CD4-positive, alpha-beta T cell treated with Interleukin-17A for 4 hours (primary cell): ENCODE results near the gene PIEZO2.

Source experiments
- DNase-seq: peaks from one replicate; pipeline ENCODE4 v3.0.0-alpha.2; 2020; ENCODE audit warnings: mixed read lengths

PIEZO2 gene

GRCh38 chr18:10838553-10838952, 310.8 kb downstream of the PIEZO2 start:
- no peak for DNase-seq

GRCh38 chr18:10834128-10834815, 315.1 kb downstream of the PIEZO2 start:
- DNase-seq = no peak

GRCh38 chr18:10833656-10834055, 315.7 kb downstream of the PIEZO2 start:
- DNase-seq = no peak

- DNase-seq = no peak
These were observed 323.0 kb downstream of the PIEZO2 start for GRCh38 chr18:10826400-10826799.

GRCh38 chr18:10822456-10822855, 326.9 kb downstream of the PIEZO2 start:
- DNase-seq = no peak

GRCh38 chr18:10820681-10821080, 328.7 kb downstream of the PIEZO2 start:
- no peak for DNase-seq

GRCh38 chr18:10814336-10814735, 335.0 kb downstream of the PIEZO2 start:
- DNase-seq = no peak

- no peak for DNase-seq
These were observed 343.7 kb downstream of the PIEZO2 start for GRCh38 chr18:10805587-10806118.

- DNase-seq = no peak
These were observed 345.2 kb downstream of the PIEZO2 start for GRCh38 chr18:10804126-10804525.

- no peak for DNase-seq
These were observed 350.4 kb downstream of the PIEZO2 start for GRCh38 chr18:10798727-10799550.

- DNase-seq = no peak
These were observed 351.5 kb downstream of the PIEZO2 start for GRCh38 chr18:10797896-10798295.

- no peak for DNase-seq
These were observed 354.6 kb downstream of the PIEZO2 start for GRCh38 chr18:10794771-10795170.

GRCh38 chr18:10793730-10794370, 355.5 kb downstream of the PIEZO2 start:
- DNase-seq = no peak

- no peak for DNase-seq
These were observed 357.2 kb downstream of the PIEZO2 start for GRCh38 chr18:10792181-10792580.

- DNase-seq = no peak
These were observed 358.1 kb downstream of the PIEZO2 start for GRCh38 chr18:10791169-10791831.

- DNase-seq = no peak
These were observed 360.2 kb downstream of the PIEZO2 start for GRCh38 chr18:10789180-10789579.

GRCh38 chr18:10787293-10787901, 362.0 kb downstream of the PIEZO2 start:
- DNase-seq = peak; percentile 81

- DNase-seq = no peak
These were observed 363.6 kb downstream of the PIEZO2 start for GRCh38 chr18:10785798-10786197.

- DNase-seq = no peak
These were observed 364.7 kb downstream of the PIEZO2 start for GRCh38 chr18:10784596-10785202.

GRCh38 chr18:10783941-10784340, 365.4 kb downstream of the PIEZO2 start:
- DNase-seq = no peak

- no peak for DNase-seq
These were observed 372.9 kb downstream of the PIEZO2 start for GRCh38 chr18:10776493-10776892.

GRCh38 chr18:10775026-10775425, 374.3 kb downstream of the PIEZO2 start:
- no peak for DNase-seq
